NCI-H510A treated with DMSO at 0.1 percent for 48 hours (cell line): ENCODE data around the gene ADAMTS10.
A peak's percentile ranks its signal among the peaks of the same experiment; 100 is the strongest.
"Not testable (repeated sequence)": the region's sequence is repeated elsewhere in the genome, so short reads cannot be mapped to it uniquely, and the experiment has no call there.

Experiments used
- DNase-seq: peaks from one replicate; lab custom pipeline; 2025; lab: John Stamatoyannopoulos, UW

The ADAMTS10 gene

GRCh38 chr19:8592231-8593009 lies 18.1 kb downstream of the ADAMTS10 start:
- no peak for DNase-seq

GRCh38 chr19:8589177-8589714 lies 21.3 kb downstream of the ADAMTS10 start:
- DNase-seq, result no peak

- peak; percentile 22 for DNase-seq
Observed at GRCh38 chr19:8585894-8586750, 24.4 kb downstream of the ADAMTS10 start.

DNA sequence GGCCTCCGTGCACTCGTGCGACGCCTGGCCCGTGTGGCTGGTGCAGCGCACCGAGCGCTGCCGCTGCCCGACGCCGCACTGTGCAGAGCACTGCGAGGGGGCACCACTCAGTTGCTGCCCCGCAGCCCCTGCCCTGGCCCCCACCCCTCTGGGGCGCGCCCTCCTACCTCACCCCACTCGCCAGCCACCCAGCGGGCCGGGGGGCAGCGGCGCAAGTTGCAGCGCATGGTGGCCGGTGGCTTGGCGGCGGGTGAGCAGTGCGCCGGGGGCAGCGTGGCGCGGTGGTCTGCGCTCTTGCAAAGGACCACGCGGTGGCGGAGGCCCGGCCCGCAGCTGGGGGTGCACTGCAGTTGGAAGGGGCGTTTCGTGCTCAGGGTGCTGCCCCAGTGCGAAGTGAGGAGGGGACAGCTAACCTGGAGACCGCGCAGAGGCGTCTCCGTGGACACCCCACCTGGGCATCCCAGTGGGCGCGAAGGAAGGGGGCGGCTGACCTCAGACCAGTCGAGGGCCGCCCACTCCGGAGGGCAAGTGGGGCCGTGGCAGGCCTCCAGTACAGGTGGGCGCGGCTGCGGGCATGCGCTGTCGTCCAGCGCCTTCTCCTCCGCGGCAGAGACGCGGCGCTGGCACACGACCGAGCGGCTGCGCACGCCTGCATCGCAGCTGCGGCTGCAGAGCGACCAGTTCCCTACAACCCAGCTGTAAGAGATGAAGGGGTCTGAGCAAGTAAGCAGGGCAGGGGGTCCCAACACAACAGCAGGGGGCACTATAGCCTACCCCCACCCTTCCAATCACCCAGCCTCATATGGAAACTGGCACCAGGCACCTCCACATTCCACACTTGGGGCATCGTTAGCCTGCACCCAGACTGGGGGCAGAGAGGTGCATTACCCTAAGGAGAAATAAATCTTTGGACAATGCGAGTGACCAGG lies 25.3 kb downstream of the ADAMTS10 start:
- DNase-seq, result no peak

- peak; percentile 1 for DNase-seq
Observed at GRCh38 chr19:8580710-8581281, 29.7 kb downstream of the ADAMTS10 start.

DNA sequence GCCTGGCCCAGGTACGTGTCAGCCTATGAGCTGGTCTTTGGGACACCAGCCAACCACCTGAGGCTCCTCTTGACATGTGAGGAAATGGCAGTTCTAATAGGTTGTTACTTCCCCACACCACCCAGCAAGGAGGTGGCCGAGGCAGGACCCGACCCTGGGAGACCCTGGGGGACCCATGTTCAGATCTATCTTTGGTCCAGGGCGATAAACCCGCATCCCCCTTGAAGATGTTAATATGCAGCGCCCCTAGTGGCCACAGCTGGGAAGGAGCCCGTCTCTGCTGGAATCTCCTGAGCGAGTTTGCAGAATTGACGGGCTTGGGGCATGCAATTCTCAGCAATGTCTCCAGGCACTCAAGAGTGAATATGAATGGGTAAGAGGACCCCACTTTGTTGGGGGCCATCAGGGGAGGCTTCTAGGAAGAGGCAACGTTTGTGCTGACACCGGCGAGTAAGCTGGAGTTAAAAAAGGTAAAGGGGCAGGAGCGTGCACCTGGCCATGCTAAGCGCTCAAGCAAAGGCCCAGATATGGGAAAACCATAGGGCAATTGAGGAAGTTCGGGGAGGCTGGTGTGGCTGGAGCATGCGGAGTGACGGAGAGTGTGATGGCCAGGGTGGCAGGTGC lies 31.8 kb downstream of the ADAMTS10 start:
- DNase-seq, result peak; percentile 51

- DNase-seq, result no peak
Observed at GRCh38 chr19:8577741-8578140, 32.8 kb downstream of the ADAMTS10 start.

GRCh38 chr19:8577247-8577646 lies 33.3 kb downstream of the ADAMTS10 start, which contains the start of gene MYO1F:
MYO1F (minus strand) TSS chr19:8577442; CDS start chr19:8577309, 133 bp downstream.
- no peak for DNase-seq

DNA sequence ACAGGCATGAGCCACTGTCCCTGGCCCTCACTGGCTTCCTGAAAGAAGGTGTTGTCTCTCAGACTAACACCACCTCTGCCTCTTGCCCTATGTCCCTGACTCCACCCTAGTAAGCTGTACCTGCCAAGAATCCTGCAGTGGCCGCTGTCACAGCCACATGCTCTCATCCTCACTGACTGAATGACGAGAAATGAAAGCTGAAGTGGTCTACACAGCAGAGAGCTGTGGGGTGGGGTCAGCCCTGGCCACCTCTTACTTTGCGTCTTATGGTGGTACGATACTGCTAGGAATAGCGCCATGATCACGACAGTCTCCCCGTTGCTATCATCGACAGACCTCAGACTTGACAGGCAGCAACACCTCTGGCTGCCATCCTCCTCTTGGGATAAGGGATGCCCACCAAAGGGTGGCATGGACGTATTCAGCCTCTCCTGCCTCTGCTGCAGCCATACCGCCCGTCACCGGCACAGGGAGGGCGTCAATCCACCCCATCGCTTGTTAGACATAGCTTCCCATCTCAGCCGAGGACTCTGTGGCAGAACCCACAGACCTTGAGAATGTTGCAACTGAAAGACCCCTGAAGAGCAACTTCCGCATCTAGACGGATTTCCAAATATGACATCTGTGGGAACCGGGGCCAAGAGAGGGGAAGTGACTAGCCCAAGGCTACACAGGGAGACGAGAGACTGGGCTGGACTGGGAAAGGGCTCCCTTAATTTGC lies 34.1 kb downstream of the ADAMTS10 start:
- no peak for DNase-seq

- no peak for DNase-seq
Observed at GRCh38 chr19:8575467-8575997, 35.0 kb downstream of the ADAMTS10 start.

DNA sequence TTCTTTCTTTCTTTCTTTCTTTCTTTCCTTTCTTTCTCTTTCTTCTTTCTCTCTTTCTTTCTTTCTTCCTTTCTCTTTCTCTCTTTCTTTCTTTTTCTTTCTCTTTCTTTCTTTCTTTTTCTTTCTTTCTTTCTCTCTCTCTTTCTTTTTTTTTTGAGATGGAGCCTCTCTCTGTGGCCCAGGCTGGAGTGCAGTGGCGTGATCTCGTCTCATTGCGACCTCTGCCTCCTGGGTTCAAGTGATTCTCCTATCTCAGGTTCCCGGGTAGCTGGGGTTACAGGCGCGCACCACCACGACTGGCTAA lies 35.9 kb downstream of the ADAMTS10 start:
- not testable (repeated sequence) for DNase-seq

GRCh38 chr19:8573316-8573715 lies 37.2 kb downstream of the ADAMTS10 start:
- no peak for DNase-seq

GRCh38 chr19:8571006-8571411 lies 39.5 kb downstream of the ADAMTS10 start:
- no peak for DNase-seq

GRCh38 chr19:8569066-8569771 lies 41.3 kb downstream of the ADAMTS10 start:
- DNase-seq, result no peak

DNA sequence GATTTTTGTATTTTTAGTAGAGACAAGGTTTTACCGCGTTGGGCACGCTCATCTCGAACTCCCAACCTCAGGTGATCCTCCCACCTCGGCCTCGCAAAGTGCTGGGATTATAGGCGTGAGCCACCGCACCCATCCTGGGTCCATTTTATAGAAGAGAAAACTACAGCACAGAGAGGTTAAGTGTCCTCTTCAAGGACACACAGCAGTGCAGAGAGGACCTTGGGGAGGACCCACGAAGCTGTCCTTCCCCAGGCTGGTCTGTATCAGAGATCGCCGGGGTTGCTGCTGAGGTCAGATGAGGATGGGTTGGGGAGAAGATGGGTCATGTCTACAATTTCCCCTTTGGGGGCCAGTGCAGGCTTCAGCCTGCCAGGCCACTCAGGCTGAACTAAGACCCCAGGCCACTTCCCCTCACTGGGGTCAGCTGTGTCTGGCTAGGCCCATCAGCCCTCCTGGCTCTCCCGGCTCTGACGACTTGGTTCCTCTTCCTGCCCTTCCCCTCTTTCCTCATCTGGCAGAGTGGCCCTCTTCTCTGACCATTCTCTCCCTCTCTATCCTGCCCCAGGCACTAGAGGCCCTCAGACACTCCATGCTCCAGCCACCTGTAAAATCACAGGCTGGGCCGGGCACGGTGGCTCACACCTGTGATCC lies 42.9 kb downstream of the ADAMTS10 start:
- DNase-seq, result no peak

GRCh38 chr19:8566855-8567254 lies 43.7 kb downstream of the ADAMTS10 start:
- no peak for DNase-seq

DNA sequence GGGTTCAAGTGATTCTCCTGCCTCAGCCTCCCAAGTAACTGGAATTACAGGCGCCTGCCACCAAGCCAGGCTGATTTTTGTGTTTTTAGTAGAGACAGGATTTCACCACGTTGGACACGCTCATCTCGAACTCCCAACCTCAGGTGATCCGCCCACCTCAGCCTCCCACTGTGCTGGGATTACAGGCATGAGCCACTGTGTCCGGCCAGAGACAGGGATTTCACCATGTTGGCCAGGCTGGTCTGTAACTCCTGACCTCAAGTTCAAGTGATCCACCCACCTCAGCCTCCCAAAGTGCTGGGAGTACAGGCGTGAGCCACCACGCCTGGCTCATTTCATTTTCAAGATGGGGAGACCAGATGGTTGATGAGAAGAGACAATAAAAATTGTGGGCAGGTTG lies 45.6 kb downstream of the ADAMTS10 start:
- DNase-seq, result not testable (repeated sequence)

DNA sequence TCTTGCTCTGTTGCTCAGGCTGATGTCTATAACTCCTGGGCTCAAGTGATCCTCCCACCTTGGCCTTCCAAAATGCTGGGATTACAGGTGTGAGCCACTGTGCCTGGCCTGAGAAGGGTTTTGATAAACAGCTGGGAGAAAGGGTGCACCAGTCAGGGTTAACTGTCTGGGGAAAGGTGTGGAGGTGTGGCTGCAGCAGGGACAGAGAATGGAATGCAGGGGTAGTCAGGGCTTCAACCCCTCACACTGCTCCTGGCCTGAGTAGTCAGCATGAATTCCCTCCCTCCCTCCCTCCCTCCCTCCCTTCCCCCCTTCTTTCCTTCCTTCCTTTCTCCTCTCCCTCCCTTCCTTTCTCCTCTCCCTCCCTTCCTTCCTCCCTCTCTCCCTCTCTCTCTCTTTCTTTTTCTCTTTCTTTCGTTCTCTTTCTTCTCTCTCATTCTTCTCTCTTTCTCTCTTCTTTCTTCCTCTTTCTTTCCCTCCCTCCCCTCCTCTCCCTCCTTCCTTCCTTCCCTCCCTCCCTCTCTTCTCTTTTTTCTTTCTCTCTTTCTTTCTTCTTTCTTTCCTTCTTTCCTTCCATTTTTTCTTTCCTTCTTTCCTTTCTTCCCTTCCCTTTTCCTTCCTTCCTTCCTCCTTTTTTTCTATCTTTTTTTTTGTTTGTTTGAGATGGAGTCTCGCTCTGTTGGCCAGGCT lies 49.3 kb downstream of the ADAMTS10 start:
- DNase-seq, result no peak
